Loucy (cell line): ENCODE results near the gene TLNRD1.

Experiments
- CTCF ChIP-seq: fragments of 200-600 bp; sonication (generic); conservative IDR thresholded peaks from 2 replicates; pipeline ENCODE4 v1.5.1; 2014; ENCODE audit warnings: mild to moderate bottlenecking, antibody characterized with exemption, low read length
- EZH2phosphoT487 ChIP-seq: fragments of 200-600 bp; IDR thresholded peaks from 2 replicates; pipeline ENCODE4 v1.6.1; 2018; ENCODE audit warnings: antibody characterized with exemption, mild to moderate bottlenecking, moderate library complexity, borderline replicate concordance

GRCh38 chr15:81011593-81011992 is 10.9 kb downstream of the TLNRD1 start:
- TF ChIP-seq CTCF (no peak), EZH2phosphoT487 (no peak)
